ENCODE measurements around the gene TENM4.

DNA sequence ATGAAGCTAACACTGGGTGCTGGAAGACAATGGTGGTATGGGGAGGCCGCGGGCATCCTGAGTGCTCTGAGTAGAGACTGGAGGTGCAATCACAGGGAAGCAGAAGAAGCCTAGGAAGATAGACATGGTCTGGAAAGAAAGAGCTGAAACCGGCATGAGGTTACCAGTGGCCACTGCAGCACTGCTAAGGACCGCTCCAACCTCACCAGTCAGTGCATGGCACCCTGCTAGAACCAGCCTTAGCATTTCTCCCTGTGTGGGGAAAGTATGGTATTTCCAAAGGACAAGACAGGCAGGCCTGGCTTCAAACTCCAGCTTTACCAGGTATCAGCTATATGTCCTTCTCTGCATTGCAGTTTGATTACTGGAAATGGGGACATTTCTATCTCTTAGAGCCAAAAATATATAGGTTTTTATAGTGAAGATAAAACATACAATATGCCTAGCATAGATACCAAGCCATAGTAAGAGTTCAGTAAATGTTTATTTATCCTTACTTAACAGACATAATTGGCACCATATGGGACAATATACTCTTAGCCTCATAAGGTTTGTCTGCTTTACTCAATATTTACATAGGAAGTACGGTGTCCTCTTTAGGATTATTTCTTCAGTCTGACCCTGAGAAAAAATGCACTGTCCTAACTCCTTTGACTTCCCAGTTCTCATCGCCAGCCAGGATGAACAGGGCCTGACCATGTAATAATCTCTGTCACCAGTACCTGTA is 231.1 kb downstream of the TENM4 start:
- TF ChIP-seq MAFK (IDR thresholded peaks at IDR 0.05; ENCODE audit: partially characterized antibody) (no peak), CTCF (IDR thresholded peaks at IDR 0.05) (no peak), CEBPB (IDR thresholded peaks at IDR 0.05) (no peak)
